ENCODE measurements around the gene PLCD3.
A peak's percentile ranks its signal among the peaks of the same experiment; 100 is the strongest.

The PLCD3 gene

GRCh38 chr17:45115015-45115625, 17.2 kb downstream of the PLCD3 start:
- DNase-seq (ENCODE audit: low spot score): no peak
- Histone ChIP-seq H3K27ac (no peak overlapping the region), H3K4me3 (no peak overlapping the region)
- no peak for TF ChIP-seq CTCF (IDR thresholded peaks at IDR 0.05)

GRCh38 chr17:45114117-45114932, 18.0 kb downstream of the PLCD3 start:
- H3K27ac ChIP-seq: peak overlapping the region in 1 of 2 donors; percentile 87
- no peak for DNase-seq (ENCODE audit: low spot score)

GRCh38 chr17:45113424-45113754, 18.9 kb downstream of the PLCD3 start:
- Histone ChIP-seq H3K4me3 (no peak overlapping the region), H3K27ac (peak overlapping the region in 1 of 2 donors; percentile 87)
- no peak for DNase-seq (ENCODE audit: low spot score)
- TF ChIP-seq CTCF (IDR thresholded peaks at IDR 0.05): no peak

More at GRCh38 chr17:45114117-45114932, 18.0 kb downstream of the PLCD3 start:
- no peak for TF ChIP-seq CTCF (IDR thresholded peaks at IDR 0.05)
- no peak overlapping the region for H3K4me3 ChIP-seq

- peak overlapping the region; percentile 72 to 87 for H3K27ac ChIP-seq
- DNase-seq (ENCODE audit: low spot score): no peak
Measured at GRCh38 chr17:45112559-45113423, 19.5 kb downstream of the PLCD3 start.

DNA sequence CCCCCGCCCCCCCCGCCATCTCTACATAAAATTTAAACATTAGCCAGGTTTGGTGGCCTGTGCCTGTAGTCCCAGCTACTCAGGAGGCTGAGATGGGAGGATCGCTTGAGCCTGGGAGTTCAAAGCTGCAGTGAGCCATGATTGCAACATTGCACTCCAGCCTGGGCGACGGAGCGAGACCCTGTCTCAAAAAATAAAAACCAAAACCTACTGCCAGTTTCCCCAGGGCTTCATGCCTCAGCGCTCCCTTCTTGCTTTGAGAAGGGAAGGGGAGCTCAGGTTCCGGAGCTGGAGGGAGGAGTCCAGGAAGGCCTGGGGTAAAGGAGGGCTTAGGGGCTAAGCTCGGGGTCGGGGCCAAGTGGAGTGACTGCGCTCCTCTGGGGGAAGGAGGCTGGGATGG, 20.5 kb downstream of the PLCD3 start:
- no peak for DNase-seq (ENCODE audit: low spot score)
- H3K27ac ChIP-seq: peak overlapping the region; percentile 72 to 87
- no peak overlapping the region for H3K4me3 ChIP-seq
- no peak for TF ChIP-seq CTCF (IDR thresholded peaks at IDR 0.05)

More at GRCh38 chr17:45112559-45113423, 19.5 kb downstream of the PLCD3 start:
- H3K4me3 ChIP-seq: no peak overlapping the region
- TF ChIP-seq CTCF (IDR thresholded peaks at IDR 0.05): no peak

- no peak for DNase-seq (ENCODE audit: low spot score)
- Histone ChIP-seq H3K27ac (peak overlapping the region; percentile 72 to 87), H3K4me3 (peak overlapping the region; percentile 33)
- no peak for TF ChIP-seq CTCF (IDR thresholded peaks at IDR 0.05)
Measured at GRCh38 chr17:45110676-45111611, 21.4 kb downstream of the PLCD3 start.
